OCI-M1 (cell line): Measurements from ENCODE around the gene SS18.

Experiments used
- DNase-seq: peaks from one replicate; lab custom pipeline; 2025; lab: John Stamatoyannopoulos, UW

Gene SS18

DNA sequence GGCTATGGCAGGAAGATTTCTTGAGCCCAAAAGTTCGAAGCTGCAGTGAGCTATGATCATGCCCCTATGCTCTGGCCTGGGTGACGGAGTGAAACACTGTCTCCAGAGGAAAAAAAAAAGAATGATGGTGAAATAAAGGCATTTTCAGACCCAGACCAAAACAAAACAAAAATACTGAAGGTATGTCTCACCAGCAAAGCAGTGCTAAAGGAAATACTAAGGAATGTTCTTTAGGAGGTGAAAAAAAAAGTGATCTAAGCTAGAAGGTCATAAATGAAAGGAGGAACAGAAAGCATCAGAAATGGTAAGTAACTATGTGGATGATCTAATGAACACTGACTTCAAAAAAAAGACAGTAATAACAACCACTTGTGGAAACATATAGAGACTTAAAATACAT, 18.7 kb downstream of the SS18 start:
- DNase-seq = no peak

DNA sequence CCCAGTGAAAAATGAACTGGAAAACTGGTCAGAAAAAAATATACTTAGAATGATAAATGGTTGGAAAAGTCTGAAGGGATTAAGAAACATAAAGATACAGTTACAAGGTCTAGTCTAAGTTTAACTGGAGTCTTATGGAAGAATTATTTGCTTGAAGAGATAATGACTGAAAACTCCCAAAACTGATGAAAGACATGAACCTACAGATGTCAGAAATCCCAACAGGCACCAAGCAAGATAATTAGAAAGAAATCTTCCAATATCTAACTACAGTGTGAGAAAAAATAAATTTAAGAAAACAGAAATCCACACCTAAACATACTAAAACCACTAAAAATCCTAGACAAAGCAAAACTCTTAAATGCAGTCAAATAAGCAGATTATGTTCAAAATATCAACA, 19.4 kb downstream of the SS18 start:
- DNase-seq = peak; percentile 24

DNA sequence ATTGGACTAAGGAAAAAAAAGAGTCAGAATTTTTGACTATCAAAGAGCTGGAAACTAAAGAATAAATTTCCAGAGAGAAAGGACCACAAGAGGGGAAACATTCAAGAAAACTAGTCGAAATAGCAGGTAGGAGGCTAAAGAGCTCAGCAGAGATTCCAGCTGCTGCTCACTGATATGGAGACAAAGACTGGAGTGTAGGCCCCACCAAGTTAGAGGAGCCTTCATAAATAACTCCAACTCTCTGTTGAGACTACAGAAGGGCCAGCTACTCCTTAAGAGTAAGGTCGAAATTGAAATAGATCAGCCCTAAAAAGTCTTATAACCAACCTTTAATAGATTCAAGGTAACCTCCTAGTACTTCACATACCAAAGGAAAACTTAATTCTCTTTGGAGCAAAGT, 31.1 kb downstream of the SS18 start:
- DNase-seq = peak; percentile 51

DNA sequence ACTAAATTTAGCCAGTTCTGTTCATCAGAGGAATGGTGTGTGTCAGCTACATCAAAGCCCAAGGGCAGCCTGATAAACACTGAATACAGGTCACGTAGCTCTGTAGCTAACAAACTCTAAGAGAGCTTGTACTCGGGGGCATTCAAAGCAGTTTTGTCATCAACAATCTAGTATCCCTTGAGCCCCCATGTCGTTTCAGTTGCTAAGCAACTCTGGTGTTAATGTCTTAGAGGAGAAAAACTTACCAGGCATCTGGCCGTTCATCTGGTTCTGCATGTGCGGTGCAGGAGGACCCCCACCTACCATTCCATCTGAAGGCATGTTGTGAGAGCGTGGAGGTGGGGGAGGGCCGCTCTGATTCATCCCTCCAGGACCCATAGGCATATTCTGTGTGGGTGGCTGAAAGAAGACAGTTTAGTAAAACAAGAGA, 33.1 kb downstream of the SS18 start:
- no peak for DNase-seq

DNA sequence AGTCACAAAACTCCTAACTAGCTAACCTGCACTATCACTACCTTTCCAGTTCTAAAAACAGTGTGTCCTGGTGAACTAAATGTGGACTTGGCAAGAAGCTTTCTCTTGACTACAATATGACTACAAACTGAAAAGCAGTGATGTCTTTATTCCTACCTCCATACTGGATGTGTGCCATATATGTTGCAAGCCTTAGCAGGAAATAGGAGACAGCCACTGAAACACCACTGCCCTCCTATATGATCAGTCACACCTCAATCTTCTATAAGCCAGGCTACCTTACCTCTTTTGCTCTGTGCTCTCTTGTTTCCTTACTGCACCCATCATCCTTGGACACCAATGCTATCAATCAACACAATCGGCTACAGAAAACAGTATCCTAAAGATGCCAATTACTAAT, 34.1 kb downstream of the SS18 start:
- no peak for DNase-seq

DNA sequence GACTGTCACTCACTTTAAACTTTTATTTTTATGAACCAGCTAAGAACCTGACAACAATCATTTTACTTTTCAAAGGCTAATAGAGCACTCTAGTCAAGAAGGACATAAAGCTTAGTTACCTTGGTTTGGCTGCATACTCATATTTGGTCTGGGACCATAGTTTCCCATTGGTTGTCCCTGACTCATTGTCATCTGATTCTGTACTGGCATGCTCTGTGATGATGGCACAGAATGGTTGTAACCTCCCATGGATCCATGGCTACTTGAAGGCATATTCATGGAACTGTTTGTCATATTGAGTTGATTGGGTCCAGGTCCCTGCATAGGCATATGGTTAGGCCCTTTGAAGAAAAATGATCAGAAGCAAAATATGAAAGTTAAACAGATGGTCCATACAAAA, 37.9 kb downstream of the SS18 start:
- DNase-seq = no peak

DNA sequence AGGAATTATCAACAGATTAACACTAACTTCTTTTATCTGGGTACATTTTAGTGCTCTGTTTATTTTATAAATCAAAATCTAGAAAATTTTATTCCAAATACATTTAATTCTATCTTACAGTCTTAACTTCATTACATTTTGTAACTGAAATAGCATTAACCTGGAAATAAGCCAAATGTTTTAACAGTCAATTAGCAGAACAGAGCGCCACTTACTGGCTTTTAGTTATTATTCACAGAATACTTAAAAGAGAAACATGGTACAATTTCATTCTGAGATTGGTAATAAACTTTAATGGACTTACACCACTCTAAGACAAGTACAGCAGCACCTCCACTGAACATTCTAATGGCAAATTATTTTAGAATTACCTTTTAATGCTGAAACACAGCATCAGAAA, 38.6 kb downstream of the SS18 start:
- DNase-seq = no peak

DNA sequence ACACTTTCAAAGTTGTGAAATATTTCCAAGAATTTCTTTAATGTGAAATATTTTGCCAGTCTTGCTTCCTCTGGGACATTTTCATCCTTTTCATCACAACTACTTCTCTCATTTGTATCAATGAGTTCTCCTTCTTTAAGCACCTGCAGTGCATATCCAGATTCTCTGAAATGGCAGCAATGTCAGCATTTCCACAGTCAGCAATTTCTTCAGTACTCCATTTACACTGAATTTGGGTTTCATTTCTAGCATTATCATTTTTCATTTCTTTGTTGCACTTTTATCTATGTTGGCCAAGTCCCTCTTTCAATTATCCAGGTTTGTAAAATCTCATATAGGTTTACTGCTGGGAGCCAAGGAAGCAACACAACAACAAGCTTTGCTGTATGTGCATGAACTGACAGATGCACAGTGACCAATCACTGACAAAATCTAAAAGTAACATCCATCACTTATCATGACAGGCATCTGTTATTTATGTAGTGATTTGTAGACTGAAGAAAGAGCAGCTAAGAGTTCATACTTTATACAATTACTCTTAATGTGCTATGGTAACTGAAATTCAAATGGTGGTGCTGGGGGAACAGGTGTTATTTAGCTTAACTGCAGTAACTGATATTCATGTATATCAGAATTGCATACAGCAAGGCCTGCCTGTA, 43.9 kb downstream of the SS18 start:
- no peak for DNase-seq

DNA sequence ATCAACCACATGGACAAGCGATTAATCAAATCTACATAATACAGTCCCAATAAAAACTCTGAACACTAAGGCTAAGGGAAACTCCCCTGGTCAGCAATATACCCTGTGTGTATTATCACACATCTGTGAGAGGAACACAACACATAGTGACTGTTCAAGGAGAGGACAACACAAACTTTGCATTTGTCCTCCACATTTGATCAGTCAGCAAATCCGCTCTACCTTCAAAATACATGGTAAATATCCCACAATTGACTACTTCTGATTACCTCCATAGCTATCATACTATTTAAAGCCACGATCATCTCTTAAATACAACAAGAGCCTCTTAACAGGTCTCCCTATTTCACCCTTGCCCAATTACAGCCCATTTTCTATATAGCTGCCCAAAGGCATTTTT, 45.6 kb downstream of the SS18 start:
- DNase-seq = no peak

DNA sequence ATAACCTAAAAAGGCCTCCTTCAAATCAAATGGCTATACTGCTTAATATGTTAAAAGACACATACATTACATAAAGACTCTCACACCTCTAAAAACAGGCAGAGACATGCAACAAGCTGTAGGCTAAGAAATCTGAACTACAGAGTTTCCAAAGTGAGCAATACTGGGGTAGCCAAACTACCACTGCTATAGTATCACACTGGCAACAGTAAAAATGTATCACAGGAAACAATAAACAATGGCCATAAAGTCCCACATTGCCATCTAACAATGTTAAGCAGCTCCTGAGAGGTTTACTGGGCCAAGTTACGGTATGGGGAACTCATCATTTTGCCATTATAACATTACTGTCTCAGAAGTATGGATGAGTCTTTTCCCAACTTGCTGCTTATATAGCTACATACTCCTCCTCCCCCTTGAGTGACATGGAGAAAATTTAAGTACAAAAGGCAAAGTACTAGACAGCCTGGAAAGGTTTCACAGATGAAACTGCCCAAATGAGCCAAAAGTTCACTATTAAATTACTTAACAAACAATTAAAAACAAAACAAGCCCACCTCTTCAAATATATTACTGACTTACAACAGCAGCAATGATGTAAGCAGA, 50.3 kb downstream of the SS18 start:
- DNase-seq = peak; percentile 32

DNA sequence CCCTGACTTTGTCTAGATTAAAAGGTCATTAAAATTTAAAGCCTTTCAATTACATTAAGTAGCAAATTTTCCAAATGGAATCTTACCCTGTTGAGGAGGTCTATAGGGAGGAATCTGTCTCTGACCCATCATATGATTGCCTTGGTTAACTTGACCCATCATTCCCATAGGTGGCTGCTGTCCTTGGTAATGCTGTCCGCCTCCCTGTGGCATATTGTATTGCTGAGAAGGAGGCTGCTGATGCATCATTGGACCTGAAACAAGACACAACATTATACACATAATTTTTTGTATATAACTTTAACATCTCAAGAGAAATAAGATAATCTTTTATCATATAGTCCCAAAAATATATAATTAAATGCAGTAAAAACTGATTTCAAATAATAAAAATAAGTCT, 51.2 kb downstream of the SS18 start:
- DNase-seq = no peak

DNA sequence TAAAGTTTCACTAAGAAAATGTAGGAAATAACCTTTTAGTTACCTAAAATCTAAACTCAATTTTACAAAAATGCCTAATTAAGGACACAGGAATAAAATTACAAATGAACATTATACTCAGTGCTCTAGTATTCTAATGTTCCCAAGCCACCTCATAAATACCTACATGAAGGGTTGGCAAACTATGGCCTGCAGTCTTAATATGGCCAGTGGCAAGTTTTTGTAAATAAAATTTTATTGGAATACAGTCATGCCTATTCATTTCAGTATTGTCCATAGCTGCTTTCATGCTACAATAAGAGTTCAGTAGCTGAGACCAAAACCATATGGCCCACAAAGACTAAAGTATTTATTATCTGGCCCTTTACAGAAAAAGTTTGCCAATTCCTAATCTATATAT, 53.8 kb downstream of the SS18 start:
- no peak for DNase-seq

DNA sequence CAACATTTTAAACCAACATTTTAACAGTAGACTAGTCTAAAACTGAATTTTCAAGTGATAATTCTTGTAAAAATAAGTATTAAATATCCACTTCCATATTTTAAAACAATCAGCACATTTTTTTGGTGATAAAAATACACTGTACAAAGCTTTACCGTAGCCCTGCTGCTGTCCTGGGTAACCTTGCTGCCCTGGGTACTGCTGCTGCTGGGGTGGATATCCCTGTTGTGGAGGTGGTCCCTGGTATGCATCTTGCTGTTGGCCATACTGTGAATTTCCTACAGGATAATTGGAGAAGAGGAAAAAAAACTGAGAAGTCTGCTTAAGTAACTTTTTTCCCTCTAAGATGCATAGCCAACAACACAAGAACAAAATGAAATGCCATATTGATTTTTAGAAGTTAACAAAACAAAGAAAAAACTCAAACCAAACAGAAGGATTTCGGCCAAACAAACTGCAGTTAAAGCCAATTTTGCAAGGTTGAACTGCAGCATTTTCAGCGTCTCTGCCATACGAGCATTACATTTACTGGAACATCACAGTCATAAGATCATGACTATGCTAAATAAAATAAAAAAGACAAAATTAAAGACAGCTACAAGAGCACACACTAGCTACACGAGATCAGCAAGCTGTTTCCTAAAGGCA, 55.4 kb downstream of the SS18 start:
- no peak for DNase-seq

DNA sequence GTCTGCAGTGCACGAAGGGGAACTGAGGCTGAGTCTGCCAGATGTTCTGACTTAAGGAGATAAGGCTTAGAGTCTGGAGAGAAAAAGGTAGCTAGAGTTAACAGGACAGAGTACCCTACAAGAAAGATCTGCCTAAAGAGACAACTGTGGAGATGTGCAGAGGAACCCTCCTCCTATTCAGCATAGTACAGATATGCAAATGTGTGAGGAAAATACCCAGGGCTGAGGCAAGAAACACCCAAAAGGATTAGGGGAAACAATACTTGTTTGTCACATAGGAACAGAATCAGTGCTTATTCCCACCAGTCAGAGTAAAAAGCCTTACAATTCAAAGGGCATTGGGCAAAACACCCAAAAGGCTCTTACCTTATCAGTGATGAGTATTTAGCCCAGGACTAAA, 67.8 kb downstream of the SS18 start:
- DNase-seq = no peak

DNA sequence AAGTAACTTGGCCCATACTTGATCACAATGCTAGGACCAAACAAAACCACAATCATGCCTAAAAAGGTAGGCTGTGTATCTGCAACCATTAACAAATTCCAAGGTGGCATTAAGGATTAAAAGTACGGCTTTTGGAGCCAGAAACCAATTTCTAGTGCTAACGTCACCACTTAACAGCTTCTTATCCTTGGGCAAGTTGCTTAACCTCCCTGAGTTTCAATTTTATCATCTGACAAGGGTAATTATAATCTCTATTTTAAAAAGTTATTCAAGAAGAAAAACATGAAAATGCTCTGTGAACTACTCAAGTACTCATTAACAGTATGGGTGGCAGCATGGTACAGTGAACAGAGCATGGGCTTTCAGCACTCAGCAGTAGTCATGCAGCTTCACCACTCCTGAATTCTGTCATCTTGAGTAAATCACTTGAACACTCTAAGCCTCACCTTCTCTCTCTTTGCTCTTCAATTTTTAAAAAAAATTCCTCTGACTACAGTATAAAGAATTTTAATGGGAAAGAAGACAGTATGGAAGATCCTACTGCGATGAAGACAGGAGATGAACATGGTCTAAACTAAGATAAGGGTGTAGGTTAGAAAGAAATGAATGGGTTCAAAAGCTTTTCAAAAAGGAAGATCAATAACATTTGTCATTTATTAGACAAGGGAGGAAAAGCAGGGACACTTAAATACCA, 69.2 kb downstream of the SS18 start:
- DNase-seq = no peak

DNA sequence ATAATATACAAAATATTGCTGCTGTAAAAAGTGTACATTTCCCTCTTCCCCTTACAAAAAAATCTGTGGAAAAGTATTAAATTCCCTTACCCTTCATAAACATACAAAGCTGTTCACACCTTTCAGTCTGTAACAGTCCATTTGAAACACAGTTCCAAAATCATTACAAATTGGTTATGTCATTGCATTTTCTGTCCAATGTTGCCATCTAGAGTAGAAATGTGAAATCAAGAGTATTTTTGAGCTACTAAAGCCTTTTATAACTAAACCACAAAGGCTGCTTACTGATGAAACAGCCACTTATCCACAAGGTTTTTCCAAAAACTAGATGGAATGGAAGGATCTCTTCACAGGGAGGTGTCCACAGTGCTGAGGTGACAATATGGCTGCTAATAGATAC, 72.5 kb downstream of the SS18 start:
- peak; percentile 65 for DNase-seq

DNA sequence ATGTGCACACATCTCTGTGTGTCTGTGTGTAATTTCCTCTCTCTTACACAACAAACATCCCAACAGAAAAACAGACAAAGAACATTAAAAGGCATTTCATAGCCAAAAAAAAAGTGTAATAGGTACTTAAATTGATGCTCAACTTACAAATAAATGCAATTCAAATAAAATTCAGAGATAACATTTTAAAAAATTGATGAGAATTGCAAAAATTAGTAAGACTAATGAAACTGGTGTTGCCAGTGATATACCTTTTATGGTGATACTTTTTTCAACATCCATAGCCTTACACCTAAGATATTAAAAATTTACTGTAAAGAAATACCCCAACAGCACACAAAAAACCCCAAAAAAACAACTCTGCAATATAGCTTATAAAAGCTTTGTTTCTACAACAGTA, 76.0 kb downstream of the SS18 start:
- no peak for DNase-seq

DNA sequence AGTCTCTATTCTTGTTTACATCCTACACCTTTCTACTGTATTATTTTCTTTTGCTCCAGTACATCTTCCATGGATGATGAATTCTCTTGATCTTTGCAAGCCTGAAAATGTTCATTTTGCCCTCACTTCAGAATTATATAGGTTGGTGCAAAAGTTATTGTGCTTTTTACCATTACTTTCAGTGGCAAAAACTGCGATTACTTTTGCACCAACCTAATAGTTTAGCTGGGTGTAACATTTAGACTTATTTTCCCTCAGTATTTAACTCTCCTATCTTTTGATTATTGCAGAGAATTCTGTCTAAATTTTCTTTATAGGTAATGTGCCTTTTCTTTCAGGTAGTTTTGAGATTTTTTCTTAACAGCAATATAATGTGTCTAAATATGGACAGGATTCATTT, 81.8 kb downstream of the SS18 start:
- no peak for DNase-seq

DNA sequence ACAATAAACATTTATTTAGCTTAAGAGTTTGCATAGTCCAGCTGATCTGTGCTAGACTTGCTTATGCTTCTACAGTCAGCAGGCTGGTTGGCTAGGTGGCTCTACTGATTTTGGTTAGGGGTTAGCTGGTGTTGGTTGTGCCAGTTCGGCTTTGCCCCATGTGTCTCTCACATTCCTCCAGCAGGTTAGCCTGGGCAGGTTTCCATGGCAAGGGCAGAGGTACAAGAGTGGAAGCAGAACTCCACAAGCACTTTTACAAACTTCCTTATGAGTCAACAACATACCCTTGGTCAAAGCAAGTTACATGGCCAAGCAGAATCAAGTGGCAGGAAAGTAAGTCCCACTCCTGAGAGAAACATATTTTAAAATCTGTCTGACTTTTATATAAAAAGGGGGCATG, 82.3 kb downstream of the SS18 start:
- peak; percentile 40 for DNase-seq

DNA sequence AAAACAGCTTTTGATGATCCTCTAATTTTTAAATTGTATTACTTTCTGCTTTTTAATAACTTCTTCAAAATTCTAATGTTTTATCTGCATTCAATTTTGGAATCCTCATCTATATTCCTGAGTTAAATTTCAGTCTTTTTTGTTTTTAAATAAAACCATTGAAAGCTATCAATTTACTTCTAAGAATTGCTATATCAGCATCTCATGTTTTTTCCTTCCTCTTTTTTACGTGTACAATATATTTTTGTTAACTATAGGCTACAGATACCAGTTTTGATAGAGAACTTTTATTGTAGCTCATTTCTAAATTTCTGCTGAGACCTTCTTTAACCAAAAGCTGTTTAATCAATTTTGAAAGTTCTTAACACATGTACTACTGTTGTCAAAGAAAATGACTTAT, 84.5 kb downstream of the SS18 start:
- peak; percentile 58 for DNase-seq

DNA sequence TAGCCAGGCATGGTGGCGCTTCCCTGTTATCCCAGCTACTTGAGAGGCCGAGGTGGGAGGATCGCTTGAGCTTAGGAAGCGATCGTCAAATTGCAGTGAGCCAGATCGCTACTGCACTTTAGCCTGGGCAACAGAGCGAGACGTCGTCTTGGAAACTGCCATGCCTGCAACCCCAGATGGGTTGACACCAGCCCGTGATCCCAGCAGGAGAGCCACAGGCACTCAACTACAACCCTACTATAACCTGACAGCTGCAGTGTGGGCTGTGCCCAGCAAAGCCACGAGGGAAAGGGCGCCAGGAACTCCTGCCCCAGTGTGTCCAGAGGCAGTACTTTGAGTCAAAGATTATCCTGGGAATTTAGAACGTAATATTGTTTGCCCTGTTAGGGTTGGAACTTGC, 85.6 kb downstream of the SS18 start:
- no peak for DNase-seq

DNA sequence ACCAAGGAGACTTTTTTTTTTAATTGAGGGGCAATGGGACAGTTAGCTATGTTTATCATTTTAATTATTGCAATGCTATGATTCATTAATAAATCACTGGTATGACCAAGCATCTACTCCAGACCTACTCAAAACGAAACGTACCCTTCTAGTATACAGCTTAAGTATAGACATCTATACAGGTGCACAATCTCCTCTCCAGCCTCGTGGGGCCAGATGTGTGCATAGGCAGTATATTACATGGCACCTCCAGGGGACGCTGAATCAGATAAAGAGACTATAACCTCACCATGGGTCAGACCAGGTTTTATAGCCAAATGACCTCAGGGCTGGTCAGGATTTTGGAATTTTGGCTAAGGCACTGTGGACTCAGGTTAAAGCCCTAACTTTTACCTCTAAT, 86.6 kb downstream of the SS18 start:
- DNase-seq = no peak

DNA sequence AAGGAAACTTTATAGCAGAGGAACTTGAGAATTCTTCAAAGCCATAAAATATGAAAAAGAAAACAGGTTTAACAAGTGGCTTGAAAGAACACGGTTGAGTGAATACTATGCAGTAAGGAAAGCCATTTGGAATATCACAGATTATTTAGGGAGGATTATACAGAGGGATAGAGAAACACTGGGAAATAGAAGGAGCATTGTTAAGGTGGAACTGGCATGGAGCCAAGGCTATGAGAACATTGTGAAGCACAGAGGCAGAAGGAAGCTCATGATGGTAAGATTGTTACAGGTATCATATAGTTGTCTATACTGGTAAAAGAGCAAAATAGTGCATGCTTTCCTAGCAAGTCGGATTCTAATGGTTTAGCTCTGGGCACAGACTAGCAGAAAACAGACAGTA, 87.1 kb downstream of the SS18 start:
- peak; percentile 54 for DNase-seq
